C4-2B (cell line): Measurements from ENCODE around the gene USP48.

ENCODE experiments used
- H3K27ac ChIP-seq: fragments of 450-650 bp; 2 replicates; pipeline ENCODE4 v1.5.1; 2017
- CTCF ChIP-seq: fragments of 450-650 bp; conservative IDR thresholded peaks from 2 replicates; pipeline ENCODE4 v1.5.1; 2017; ENCODE audit warnings: mild to moderate bottlenecking
- ZFX ChIP-seq: fragments of 450-650 bp; IDR thresholded peaks from 2 replicates; pipeline ENCODE4 v1.6.1; 2017

Gene USP48

DNA sequence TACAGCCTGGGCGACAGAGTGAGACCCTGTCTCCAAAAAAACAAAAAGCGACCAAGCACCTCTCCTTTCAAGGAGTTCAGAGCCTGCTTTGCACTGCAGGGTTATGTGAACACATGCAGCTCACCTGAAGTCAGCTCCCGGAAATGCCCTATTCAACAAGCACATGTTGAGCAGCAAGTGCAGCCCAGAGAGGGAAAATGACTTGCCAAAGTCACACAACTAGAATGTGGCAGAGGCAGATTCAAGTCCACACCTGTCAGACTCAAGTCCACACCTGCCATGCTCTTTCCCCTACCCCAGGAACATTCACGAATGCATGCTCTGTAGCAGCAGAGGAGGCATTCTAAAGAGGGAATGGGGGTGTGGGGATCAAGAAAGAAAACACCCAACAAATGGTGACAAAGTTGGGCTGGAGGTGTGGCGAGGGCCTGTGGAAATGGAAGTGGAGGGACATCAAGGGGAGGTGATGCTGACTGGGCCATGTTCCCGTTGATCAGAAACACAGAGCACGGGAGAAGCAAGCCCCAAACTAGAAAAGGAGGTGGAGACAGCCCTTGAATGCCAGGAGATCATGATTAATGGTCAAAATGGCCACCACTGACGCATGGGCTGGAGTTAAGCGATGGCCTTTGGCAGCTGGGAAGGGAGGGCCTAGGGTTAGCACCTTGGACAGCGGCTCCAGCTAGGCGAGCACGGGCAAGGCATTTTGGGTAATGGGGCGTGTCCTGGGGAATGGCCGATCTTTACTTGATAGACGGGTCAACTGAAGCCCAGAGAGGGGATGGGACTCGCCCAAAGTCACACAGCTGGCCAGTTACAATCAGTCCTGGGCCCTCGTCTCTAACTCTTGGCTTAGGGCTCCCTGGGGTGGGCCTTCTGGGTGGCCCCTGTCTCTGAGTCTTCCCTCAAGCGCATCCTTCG, 135.3 kb downstream of the USP48 start:
- H3K27ac ChIP-seq: no peak overlapping the region
- TF ChIP-seq ZFX (no peak), CTCF (no peak)

GRCh38 chr1:21645550-21645949, 137.4 kb downstream of the USP48 start:
- TF ChIP-seq CTCF (no peak), ZFX (no peak)
- H3K27ac ChIP-seq: no peak overlapping the region

GRCh38 chr1:21644906-21645305, 138.0 kb downstream of the USP48 start:
- H3K27ac ChIP-seq: no peak overlapping the region
- TF ChIP-seq CTCF (no peak), ZFX (no peak)

DNA sequence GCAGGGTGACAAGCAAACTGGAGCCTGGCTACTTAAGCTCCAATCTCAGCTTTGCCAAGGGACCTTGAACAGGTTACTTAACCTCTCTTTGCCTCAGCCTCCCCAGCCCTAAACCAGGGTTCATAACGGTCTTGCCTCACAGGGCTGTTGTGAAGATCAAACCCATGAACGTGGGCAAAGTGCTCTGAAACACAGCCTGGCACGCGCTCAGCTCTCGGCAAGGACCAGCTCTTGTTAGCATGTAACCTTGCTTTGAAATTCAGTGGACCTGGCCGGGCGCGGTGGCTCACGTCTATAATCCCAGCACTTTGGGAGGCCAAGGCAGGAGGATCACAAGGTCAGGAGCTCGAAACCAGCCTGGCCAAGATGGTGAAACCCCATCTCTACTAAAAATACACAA, 138.6 kb downstream of the USP48 start:
- no peak for TF ChIP-seq ZFX
- TF ChIP-seq CTCF: no peak
- no peak overlapping the region for H3K27ac ChIP-seq

- H3K27ac ChIP-seq: no peak overlapping the region
- TF ChIP-seq CTCF: no peak
- TF ChIP-seq ZFX: no peak
Measured at GRCh38 chr1:21643624-21644023, 139.3 kb downstream of the USP48 start.

- TF ChIP-seq ZFX: no peak
- TF ChIP-seq CTCF: no peak
- no peak overlapping the region for H3K27ac ChIP-seq
Measured at GRCh38 chr1:21641967-21642739, 140.8 kb downstream of the USP48 start.

GRCh38 chr1:21641537-21641936, 141.4 kb downstream of the USP48 start:
- TF ChIP-seq CTCF (no peak), ZFX (no peak)
- no peak overlapping the region for H3K27ac ChIP-seq
